K562 (cell line): ENCODE results near the gene BLCAP. TPM values are rescaled to one million over a fixed set of nuclear protein-coding genes. Genes with fewer than 3 reads are reported as not detected.
A peak's percentile ranks its signal among the peaks of the same experiment; 100 is the strongest.

Experiments
- ATAC-seq: fragments of 200-7000 bp; cut with Tn5 transposase; 3 replicates; pipeline ENCODE4 v1.9.1; 2020; ENCODE audit warnings: moderate library complexity
- BruUV-seq: library from RNA; stranded (reverse); fragments of 400-500 nt; replicated peaks from 2 replicates; lab custom pipeline; 2021; lab: Mats Ljungman, UMichigan
- CTCF ChIA-PET: fragments of 300-600 bp; formaldehyde crosslinking; extraction: SDS; loops from one replicate; lab custom pipeline; 2021; ENCODE audit warnings: low intra/inter-chr PET ratio; lab: Yijun Ruan, JAX
- POLR2A ChIA-PET: fragments of 300-600, 350-650 bp; sonication (Branson Sonifier 250); formaldehyde crosslinking; extraction: SDS; loops from one replicate; lab custom pipeline; 2021; ENCODE audit warnings: antibody characterized with exemption, inconsistent platforms; lab: Yijun Ruan, JAX
- DNase-seq, 4 experiments: peaks; one replicate each; pipeline versions ENCODE4 v3.0.0 to v3.0.0-alpha.2; 2011 to 2018; ENCODE audit warnings: low spot score in 3 of 4, mixed read lengths in 3 of 4; ENCODE audit errors: extremely low read depth in 1 of 4
- FAIRE-seq: peaks from 2 replicates; lab custom pipeline; 2011; peaks lifted over from hg19 to GRCh38; lab: Jason Lieb, UNC
- H2AFZ ChIP-seq: 2 replicates; pipeline ENCODE4 v1.6.0; 2011; ENCODE audit warnings: low read depth, low read length, control low read depth, inconsistent platforms
- H3K27ac ChIP-seq: fragments of 200-600 bp; 3 replicates; pipeline ENCODE4 v1.8.0; 2011; ENCODE audit warnings: low read depth, mild to moderate bottlenecking, control low read depth, inconsistent platforms, low read length, moderate library complexity, mixed read lengths; ENCODE audit errors: extremely low read depth
- H3K27me3 ChIP-seq, 2 experiments: fragments of 300-600 bp in 1 of 2; 2 replicates in 1 of 2; 3 replicates in 1 of 2; pipeline versions ENCODE4 v1.6.0 to v1.8.0; 2011; ENCODE audit warnings: inconsistent platforms in 2 of 2, low read length in 2 of 2, mild to moderate bottlenecking in 1 of 2, mixed read lengths in 1 of 2, moderate library complexity in 1 of 2; ENCODE audit not compliant: control insufficient read depth in 2 of 2, insufficient read depth in 2 of 2
- H3K36me3 ChIP-seq: fragments of 300-600 bp; 3 replicates; pipeline ENCODE4 v1.8.0; 2011; ENCODE audit warnings: mild to moderate bottlenecking, low read length, inconsistent platforms; ENCODE audit not compliant: control insufficient read depth, insufficient read depth
- H3K4me1 ChIP-seq, 2 experiments: fragments of 200-600 bp in 1 of 2; replicated peaks in 1 of 2; 2 replicates in 1 of 2; 3 replicates in 1 of 2; pipeline versions ENCODE4 v1.5.1 to v1.8.0; 2011; ENCODE audit warnings: inconsistent platforms in 2 of 2, low read length in 2 of 2, mild to moderate bottlenecking in 1 of 2, mixed read lengths in 1 of 2, moderate library complexity in 1 of 2; ENCODE audit not compliant: control insufficient read depth in 2 of 2, insufficient read depth in 2 of 2
- H3K4me2 ChIP-seq: 2 replicates; pipeline ENCODE4 v1.6.1; 2011; ENCODE audit warnings: low read length, control low read depth, inconsistent platforms, mixed read lengths; ENCODE audit not compliant: insufficient read depth
- H3K4me3 ChIP-seq: fragments of 200-600 bp; sonication (generic), shearing (Covaris generic); 2 replicates; pipeline ENCODE4 v1.5.1; 2016; ENCODE audit warnings: control low read depth, inconsistent platforms
- H3K79me2 ChIP-seq: fragments of 200-600 bp; 3 replicates; pipeline ENCODE4 v1.8.0; 2011; ENCODE audit warnings: low read length, inconsistent platforms; ENCODE audit not compliant: control insufficient read depth, insufficient read depth
- H3K9ac ChIP-seq, 2 experiments: 2 replicates each; pipeline versions ENCODE4 v1.6.0 to v1.6.1; 2011; ENCODE audit warnings: low read depth in 2 of 2, low read length in 2 of 2, control low read depth in 1 of 2, inconsistent platforms in 1 of 2, mild to moderate bottlenecking in 1 of 2, mixed read lengths in 1 of 2; ENCODE audit not compliant: insufficient read depth in 1 of 2
- H3K9me1 ChIP-seq: one replicate; pipeline ENCODE4 v1.6.0; 2011; ENCODE audit warnings: inconsistent platforms, mild to moderate bottlenecking, low read length, moderate library complexity; ENCODE audit not compliant: control insufficient read depth, insufficient read depth
- H3K9me3 ChIP-seq: replicated peaks from 2 replicates; pipeline ENCODE4 v1.5.1; 2011; ENCODE audit warnings: low read depth, low read length, inconsistent platforms; ENCODE audit not compliant: control insufficient read depth, insufficient read depth
- H4K20me1 ChIP-seq: replicated peaks from 2 replicates; pipeline ENCODE4 v1.6.1; 2011; ENCODE audit warnings: low read length, inconsistent platforms, mixed read lengths; ENCODE audit not compliant: control insufficient read depth, insufficient read depth
- BRD4 ChIP-seq: fragments of 200-600 bp; sonication (generic); IDR thresholded peaks from 2 replicates; pipeline ENCODE4 v1.6.1; 2017; ENCODE audit warnings: inconsistent platforms
- CREB5 ChIP-seq: fragments of 250-450 bp; sonication (Bioruptor Pico); IDR thresholded peaks from 2 replicates; pipeline ENCODE4 v1.5.0; 2020; ENCODE audit warnings: mild to moderate bottlenecking
- MEF2D ChIP-seq: conservative IDR thresholded peaks from 2 replicates; pipeline ENCODE4 v1.6.1; 2016; ENCODE audit warnings: low read depth, missing genetic modification characterization, missing compliant biosample characterization
- RCOR1 ChIP-seq, 2 experiments: IDR thresholded peaks; 2 replicates each; pipeline ENCODE4 v1.6.1; 2012; ENCODE audit warnings: low read depth in 2 of 2, low read length in 2 of 2, borderline replicate concordance in 1 of 2, improper control_type of control experiment in 1 of 2
- SFPQ ChIP-seq: fragments of 200-400 bp; formaldehyde crosslinking; IDR thresholded peaks from 2 replicates; pipeline ENCODE4 v1.6.1; 2017; ENCODE audit warnings: mild to moderate bottlenecking, low read depth, low read length, moderate library complexity
- WGBS: fragments of 100-300 bp; shearing (Covaris generic); methylation state at CpG from one replicate; pipeline ENCODE4 v1.1.6; 2016; ENCODE audit warnings: low coverage, mixed read lengths; ENCODE audit not compliant: insufficient coverage; ENCODE audit errors: missing lambda C conversion rate; 5-methylcytosine and 5-hydroxymethylcytosine counted together
- in situ Hi-C: fragments of 300-500 bp; cut with MboI; formaldehyde crosslinking; loops from 4 replicates; pipeline ENCODE4 v1.15.0; 2018; ENCODE audit warnings: inconsistent platforms, mixed read lengths
- intact Hi-C: fragments of 100-400 bp; cut with micrococcal nuclease; formaldehyde crosslinking; loops from 2 replicates; pipeline ENCODE4 v1.14.2; 2022
- polyA plus RNA-seq, 8 experiments: library from polyadenylated mRNA; depleted of rRNA in 4 of 8; stranded (reverse) in 5 of 8; unstranded in 3 of 8; fragments of >200 nt; fragmentation: Nextera tagmentation in 2 of 8; fragmentation: Illumina TruSeq in 1 of 8; extraction: Ambion mirVana in 2 of 8; extraction: Trizol in 1 of 8; gene quantifications; 2 replicates each; pipeline versions ENCODE4 v1.2.1 to v1.2.3, GENCODE V29; 2011 to 2014; ENCODE audit warnings: inconsistent platforms in 1 of 8, missing spikeins in 1 of 8
- total RNA-seq, 7 experiments: library from RNA; depleted of rRNA in 6 of 7; stranded (reverse); fragments of >200 nt in 6 of 7; fragmentation: Illumina TruSeq in 2 of 7; extraction: Trizol in 2 of 7; gene quantifications; 2 replicates each; pipeline versions ENCODE4 v1.2.1 to v1.2.3, GENCODE V29; 2011 to 2021; ENCODE audit warnings: low replicate concordance in 1 of 7

BLCAP gene
- total and polyA plus RNA-seq, 9 of the 15 experiments (the other 6 are each of a cell fraction or from before 2014, with no cell fraction given) = 16.9 to 41.5 (median 27.6) TPM

- CTCF ChIA-PET = no interaction called here
- no peaks in the 10 kb centered on the region for H3K27me3 ChIP-seq
- 71% methylated on average over 10 of the region's 13 CpGs for whole genome bisulfite sequencing
- peaks cover 0 to 5% of the 10 kb centered on the region in 2 experiments; a peak in 1 of 5 replicates for H3K4me1 ChIP-seq
- no peak for TF ChIP-seq CREB5 (CRISPR knock-in tag)
- no peak for TF ChIP-seq BRD4
- no peak for TF ChIP-seq RCOR1 (IDR thresholded peaks at IDR 0.05; ENCODE audit: borderline replicate concordance in 1 of 2, low read depth in 2 of 2, low read length in 2 of 2)
- TF ChIP-seq MEF2D (tag) = no peak
- TF ChIP-seq SFPQ = no peak
- ATAC-seq (no peak), FAIRE-seq (no peak), DNase-seq (no peak)
- POLR2A ChIA-PET = interaction anchor here (0.7 kb wide), 1 partner anchor 11 kb away, joined by 3 read pairs; no protein-coding TSS in a partner anchor
- peaks cover 21% of the 10 kb centered on the region; the same call in 1 of the 3 replicates for H3K36me3 ChIP-seq
- in situ Hi-C loops = no loop called here
- TSS peak; percentile 18 for BruUV-seq
- H3K4me2 ChIP-seq = no peak overlapping the region
- no peaks in the 10 kb centered on the region; the same call in 1 of the 2 replicates for H4K20me1 ChIP-seq
- no peak overlapping the region for H3K27ac ChIP-seq
- no peak overlapping the region; a peak in 1 of 4 replicates for H3K9ac ChIP-seq
- no peak overlapping the region for H2AFZ ChIP-seq
- H3K9me3 ChIP-seq = no peaks in the 10 kb centered on the region; the same call in 1 of the 2 replicates
- no peaks in the 10 kb centered on the region for H3K9me1 ChIP-seq
- H3K4me3 ChIP-seq = no peak overlapping the region
- intact Hi-C loops = no loop called here
- no peaks in the 10 kb centered on the region; the same call in 2 of the 3 replicates for H3K79me2 ChIP-seq
Measured at GRCh38 chr20:37516811-37517750, 10.6 kb downstream of the BLCAP start.
